ENCODE data around the gene CEP170B. TPM values are rescaled to one million over a fixed set of nuclear protein-coding genes. Genes with fewer than 3 reads are reported as not detected.
"Not testable (repeated sequence)": the region's sequence is repeated elsewhere in the genome, so short reads cannot be mapped to it uniquely, and the experiment has no call there.

Gene CEP170B
- polyA plus RNA-seq, 2 of the 4 experiments (the other 2 are of a cell fraction), result 4.5 to 13.5 TPM

DNA sequence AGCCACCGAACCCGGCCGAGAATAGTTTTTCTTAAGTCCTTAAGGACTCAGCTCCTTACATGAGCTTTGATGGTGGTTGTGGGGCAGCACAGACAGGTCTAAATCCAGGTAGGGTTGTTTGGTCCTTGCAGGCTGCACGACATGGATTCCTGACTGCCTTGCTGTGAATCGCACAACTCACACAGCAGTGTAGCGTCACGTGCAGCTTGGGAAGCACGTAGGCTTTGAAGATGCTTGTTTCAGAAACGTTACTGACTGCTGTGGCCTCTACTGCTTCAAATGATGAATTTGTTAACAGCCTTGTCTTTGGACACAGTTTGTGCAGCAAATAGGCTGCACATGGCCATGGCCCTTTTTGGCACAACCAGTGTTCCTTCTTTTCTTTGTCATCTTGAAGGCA, 34.3 kb upstream of the CEP170B start:
- H3K4me2 ChIP-seq, result no peak overlapping the region
- TF ChIP-seq GATA3 (IDR thresholded peaks at IDR 0.05; ENCODE audit: borderline replicate concordance) (no peak), ZC3H11A (IDR thresholded peaks at IDR 0.05) (no peak), CHD2 (IDR thresholded peaks at IDR 0.05; ENCODE audit: low read length, partially characterized antibody) (no peak), HOXB13 (CRISPR knock-in tag; IDR thresholded peaks at IDR 0.05; ENCODE audit: low read depth) (no peak), ZFP36 (IDR thresholded peaks at IDR 0.05; ENCODE audit: borderline replicate concordance, partially characterized antibody) (no peak), RAD21 (conservative IDR thresholded peaks at IDR 0.05 in 1 of 2, IDR thresholded peaks at IDR 0.05 in 1 of 2) (no peak), TFCP2L1 (CRISPR knock-in tag; IDR thresholded peaks at IDR 0.05) (no peak), HOXA7 (CRISPR knock-in tag; IDR thresholded peaks at IDR 0.05) (no peak), HOXB5 (CRISPR knock-in tag; IDR thresholded peaks at IDR 0.05) (no peak), HEYL (CRISPR knock-in tag; IDR thresholded peaks at IDR 0.05) (no peak), NR3C1 (IDR thresholded peaks at IDR 0.05) (no peak), RNF2 (IDR thresholded peaks at IDR 0.05; ENCODE audit: borderline replicate concordance, low read depth) (no peak), FOXS1 (CRISPR knock-in tag; IDR thresholded peaks at IDR 0.05) (no peak), CBX8 (IDR thresholded peaks at IDR 0.05) (no peak), POLR2AphosphoS2 (conservative IDR thresholded peaks at IDR 0.05; ENCODE audit: low read length) (no peak), KDM1A (IDR thresholded peaks at IDR 0.05; ENCODE audit: low read depth) (no peak)
- TF ChIP-seq, protein P1, sequence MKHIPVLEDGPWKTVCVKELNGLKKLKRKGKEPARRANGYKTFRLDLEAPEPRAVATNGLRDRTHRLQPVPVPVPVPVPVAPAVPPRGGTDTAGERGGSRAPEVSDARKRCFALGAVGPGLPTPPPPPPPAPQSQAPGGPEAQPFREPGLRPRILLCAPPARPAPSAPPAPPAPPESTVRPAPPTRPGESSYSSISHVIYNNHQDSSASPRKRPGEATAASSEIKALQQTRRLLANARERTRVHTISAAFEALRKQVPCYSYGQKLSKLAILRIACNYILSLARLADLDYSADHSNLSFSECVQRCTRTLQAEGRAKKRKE (CRISPR knock-in tag; IDR thresholded peaks at IDR 0.05; ENCODE audit: low read depth), result no peak
- TF ChIP-seq, protein P2, sequence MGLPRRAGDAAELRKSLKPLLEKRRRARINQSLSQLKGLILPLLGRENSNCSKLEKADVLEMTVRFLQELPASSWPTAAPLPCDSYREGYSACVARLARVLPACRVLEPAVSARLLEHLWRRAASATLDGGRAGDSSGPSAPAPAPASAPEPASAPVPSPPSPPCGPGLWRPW (IDR thresholded peaks at IDR 0.05), result no peak
- TF ChIP-seq, protein P3, sequence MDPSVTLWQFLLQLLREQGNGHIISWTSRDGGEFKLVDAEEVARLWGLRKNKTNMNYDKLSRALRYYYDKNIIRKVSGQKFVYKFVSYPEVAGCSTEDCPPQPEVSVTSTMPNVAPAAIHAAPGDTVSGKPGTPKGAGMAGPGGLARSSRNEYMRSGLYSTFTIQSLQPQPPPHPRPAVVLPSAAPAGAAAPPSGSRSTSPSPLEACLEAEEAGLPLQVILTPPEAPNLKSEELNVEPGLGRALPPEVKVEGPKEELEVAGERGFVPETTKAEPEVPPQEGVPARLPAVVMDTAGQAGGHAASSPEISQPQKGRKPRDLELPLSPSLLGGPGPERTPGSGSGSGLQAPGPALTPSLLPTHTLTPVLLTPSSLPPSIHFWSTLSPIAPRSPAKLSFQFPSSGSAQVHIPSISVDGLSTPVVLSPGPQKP (IDR thresholded peaks at IDR 0.05; ENCODE audit: low read depth, low read length), result no peak
- POLR2A ChIA-PET, result no interaction called here
- FAIRE-seq, result no peak
- no peak for ATAC-seq
- WGBS (ENCODE audit: missing lambda C conversion rate), result 64% methylated on average over 9 of the region's 9 CpGs
- H3K4me1 ChIP-seq, result peaks cover 7% of the 10 kb centered on the region; the same call in 2 of the 3 replicates
- CTCF ChIA-PET, result interaction anchor here (0.6 to 1.3 kb wide), 3 partner anchors 10 to 62 kb away, joined by 3 to 4 read pairs (median 3); no protein-coding TSS in a partner anchor
- no peaks in the 10 kb centered on the region for H3K9me3 ChIP-seq
- no peak overlapping the region for H3K27ac ChIP-seq
- DNase-seq (ENCODE audit: low read depth in 1 of 2, low spot score in 1 of 2), result no peak
- H3K4me3 ChIP-seq, result no peak overlapping the region

DNA sequence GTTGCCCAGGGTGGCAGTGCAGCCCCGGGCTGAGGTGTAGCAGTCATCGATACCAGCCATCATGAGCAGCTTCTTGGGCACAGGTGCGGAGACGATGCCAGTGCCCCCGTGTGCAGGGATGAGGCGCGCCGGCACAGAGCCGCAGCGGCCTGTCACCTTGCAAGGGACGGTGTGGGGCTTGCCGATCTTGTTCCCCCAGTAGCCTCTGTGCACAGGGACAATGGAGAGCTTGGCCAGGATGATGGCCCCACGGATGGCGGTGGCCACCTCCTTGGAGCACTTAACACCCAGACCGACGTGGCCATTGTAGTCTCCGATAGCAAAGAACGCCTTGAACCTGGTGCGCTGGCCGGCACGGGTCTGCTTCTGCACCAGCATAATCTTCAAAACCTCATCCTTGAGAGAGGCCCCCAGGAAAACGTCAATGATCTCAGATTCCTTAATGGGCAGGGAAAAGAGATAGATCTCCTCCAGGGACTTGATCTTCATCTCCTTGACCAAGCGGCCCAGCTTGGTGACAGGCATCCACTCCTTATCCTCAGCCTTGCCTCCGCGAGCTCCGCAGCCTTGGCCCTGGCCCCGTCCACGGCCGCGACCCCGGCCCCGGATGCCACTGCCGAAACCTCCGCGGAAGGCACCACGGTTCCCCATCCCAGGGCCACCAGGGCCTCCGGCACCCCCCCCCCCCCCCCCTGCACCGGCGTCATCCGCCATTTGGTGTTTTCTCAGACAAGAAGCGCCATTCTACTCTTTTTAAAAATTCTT, 28.7 kb upstream of the CEP170B start:
- POLR2A ChIA-PET; H3K4me2 ChIP-seq; H3K4me1 ChIP-seq; FAIRE-seq; CTCF ChIA-PET; H3K4me3 ChIP-seq; ATAC-seq; H3K27ac ChIP-seq; DNase-seq (ENCODE audit: low read depth in 1 of 2, low spot score in 1 of 2); H3K9me3 ChIP-seq: not testable (repeated sequence)
- 88% methylated on average over 33 of the region's 41 CpGs for WGBS (ENCODE audit: missing lambda C conversion rate)

DNA sequence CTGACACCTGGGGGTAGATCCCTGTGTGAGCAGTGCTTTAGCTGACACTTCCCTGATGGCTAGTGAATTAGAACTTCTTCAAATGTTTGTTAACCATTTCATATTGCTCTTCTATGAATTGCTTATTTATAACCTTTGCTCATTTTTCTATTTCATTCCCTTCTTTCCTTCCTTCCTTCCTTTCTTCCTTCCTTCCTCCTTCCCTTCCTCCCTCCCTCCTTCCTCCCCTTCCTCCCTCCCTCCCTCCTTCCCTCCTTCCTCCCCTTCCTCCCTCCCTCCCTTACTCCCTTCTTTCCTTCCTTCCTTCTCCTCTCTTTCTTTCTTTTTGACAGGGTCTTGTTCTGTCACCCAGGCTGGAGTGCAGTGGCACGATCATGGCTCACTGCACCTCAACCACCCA, 23.3 kb upstream of the CEP170B start:
- Histone ChIP-seq H3K4me2 (no peak overlapping the region), H3K9me3 (peaks cover 4% of the 10 kb centered on the region; the same call in 2 of the 3 replicates), H3K4me1 (0 out of 3 replicates have a peak, but pooled peaks cover 5% of the 10 kb centered on the region), H3K4me3 (no peak overlapping the region), H3K27ac (no peak overlapping the region)
- CTCF ChIA-PET, result interaction anchor here (1.3 to 2.3 kb wide), 2 partner anchors 15 to 55 kb away, joined by 3 to 10 read pairs; no protein-coding TSS in a partner anchor
- ATAC-seq (no peak), FAIRE-seq (no peak), DNase-seq (ENCODE audit: low read depth in 1 of 2, low spot score in 1 of 2) (no peak)
- POLR2A ChIA-PET, result no interaction called here
- WGBS (ENCODE audit: missing lambda C conversion rate), result 29% methylated on average over 1 of the region's 1 CpG
- TF ChIP-seq CBX2 (IDR thresholded peaks at IDR 0.05; ENCODE audit: borderline replicate concordance, low read depth) (no peak), TFCP2L1 (CRISPR knock-in tag; IDR thresholded peaks at IDR 0.05) (no peak), MAZ (IDR thresholded peaks at IDR 0.05; ENCODE audit: borderline replicate concordance, low read depth, low read length) (no peak), TP53 (CRISPR knock-in tag; IDR thresholded peaks at IDR 0.05) (no peak), RNF2 (IDR thresholded peaks at IDR 0.05; ENCODE audit: borderline replicate concordance, low read depth) (no peak), NR3C1 (IDR thresholded peaks at IDR 0.05) (no peak), NPAS2 (CRISPR knock-in tag; IDR thresholded peaks at IDR 0.05; ENCODE audit: borderline replicate concordance) (no peak), CBX8 (IDR thresholded peaks at IDR 0.05) (no peak)
- TF ChIP-seq, protein P4, sequence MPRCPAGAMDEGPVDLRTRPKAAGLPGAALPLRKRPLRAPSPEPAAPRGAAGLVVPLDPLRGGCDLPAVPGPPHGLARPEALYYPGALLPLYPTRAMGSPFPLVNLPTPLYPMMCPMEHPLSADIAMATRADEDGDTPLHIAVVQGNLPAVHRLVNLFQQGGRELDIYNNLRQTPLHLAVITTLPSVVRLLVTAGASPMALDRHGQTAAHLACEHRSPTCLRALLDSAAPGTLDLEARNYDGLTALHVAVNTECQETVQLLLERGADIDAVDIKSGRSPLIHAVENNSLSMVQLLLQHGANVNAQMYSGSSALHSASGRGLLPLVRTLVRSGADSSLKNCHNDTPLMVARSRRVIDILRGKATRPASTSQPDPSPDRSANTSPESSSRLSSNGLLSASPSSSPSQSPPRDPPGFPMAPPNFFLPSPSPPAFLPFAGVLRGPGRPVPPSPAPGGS (IDR thresholded peaks at IDR 0.05), result no peak
- TF ChIP-seq, protein P5, sequence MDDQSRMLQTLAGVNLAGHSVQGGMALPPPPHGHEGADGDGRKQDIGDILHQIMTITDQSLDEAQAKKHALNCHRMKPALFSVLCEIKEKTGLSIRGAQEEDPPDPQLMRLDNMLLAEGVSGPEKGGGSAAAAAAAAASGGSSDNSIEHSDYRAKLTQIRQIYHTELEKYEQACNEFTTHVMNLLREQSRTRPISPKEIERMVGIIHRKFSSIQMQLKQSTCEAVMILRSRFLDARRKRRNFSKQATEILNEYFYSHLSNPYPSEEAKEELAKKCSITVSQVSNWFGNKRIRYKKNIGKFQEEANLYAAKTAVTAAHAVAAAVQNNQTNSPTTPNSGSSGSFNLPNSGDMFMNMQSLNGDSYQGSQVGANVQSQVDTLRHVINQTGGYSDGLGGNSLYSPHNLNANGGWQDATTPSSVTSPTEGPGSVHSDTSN (IDR thresholded peaks at IDR 0.05), result no peak
- TF ChIP-seq, protein P6, sequence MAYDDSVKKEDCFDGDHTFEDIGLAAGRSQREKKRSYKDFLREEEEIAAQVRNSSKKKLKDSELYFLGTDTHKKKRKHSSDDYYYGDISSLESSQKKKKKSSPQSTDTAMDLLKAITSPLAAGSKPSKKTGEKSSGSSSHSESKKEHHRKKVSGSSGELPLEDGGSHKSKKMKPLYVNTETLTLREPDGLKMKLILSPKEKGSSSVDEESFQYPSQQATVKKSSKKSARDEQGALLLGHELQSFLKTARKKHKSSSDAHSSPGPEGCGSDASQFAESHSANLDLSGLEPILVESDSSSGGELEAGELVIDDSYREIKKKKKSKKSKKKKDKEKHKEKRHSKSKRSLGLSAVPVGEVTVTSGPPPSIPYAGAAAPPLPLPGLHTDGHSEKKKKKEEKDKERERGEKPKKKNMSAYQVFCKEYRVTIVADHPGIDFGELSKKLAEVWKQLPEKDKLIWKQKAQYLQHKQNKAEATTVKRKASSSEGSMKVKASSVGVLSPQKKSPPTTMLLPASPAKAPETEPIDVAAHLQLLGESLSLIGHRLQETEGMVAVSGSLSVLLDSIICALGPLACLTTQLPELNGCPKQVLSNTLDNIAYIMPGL (CRISPR knock-in tag; IDR thresholded peaks at IDR 0.05; ENCODE audit: borderline replicate concordance), result no peak
- TF ChIP-seq, protein P7, sequence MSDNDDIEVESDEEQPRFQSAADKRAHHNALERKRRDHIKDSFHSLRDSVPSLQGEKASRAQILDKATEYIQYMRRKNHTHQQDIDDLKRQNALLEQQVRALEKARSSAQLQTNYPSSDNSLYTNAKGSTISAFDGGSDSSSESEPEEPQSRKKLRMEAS (IDR thresholded peaks at IDR 0.05), result no peak
